Ishikawa (cell line): ENCODE data around the gene OBSCN.

Experiments
- CEBPB ChIP-seq: IDR thresholded peaks from 2 replicates; pipeline ENCODE4 v1.6.1; 2012
- CREB1 ChIP-seq: IDR thresholded peaks from 2 replicates; pipeline ENCODE4 v1.6.1; 2012; ENCODE audit warnings: low read depth
- EGR1 ChIP-seq: IDR thresholded peaks from 2 replicates; pipeline ENCODE4 v1.6.1; 2012
- EP300 ChIP-seq: IDR thresholded peaks from 2 replicates; pipeline ENCODE4 v1.6.1; 2012; ENCODE audit warnings: borderline replicate concordance
- FOXM1 ChIP-seq: IDR thresholded peaks from 2 replicates; pipeline ENCODE4 v1.6.1; 2012; ENCODE audit warnings: low read depth, borderline replicate concordance
- NFIC ChIP-seq: IDR thresholded peaks from 2 replicates; pipeline ENCODE4 v1.6.1; 2012
- RAD21 ChIP-seq: IDR thresholded peaks from 2 replicates; pipeline ENCODE4 v1.6.1; 2012; ENCODE audit warnings: low read depth
- REST ChIP-seq: IDR thresholded peaks from 2 replicates; pipeline ENCODE4 v1.6.1; 2012; ENCODE audit warnings: low read depth, mild to moderate bottlenecking
- TAF1 ChIP-seq: IDR thresholded peaks from 2 replicates; pipeline ENCODE4 v1.6.1; 2012; ENCODE audit warnings: low read depth, mild to moderate bottlenecking
- TCF12 ChIP-seq: IDR thresholded peaks from 2 replicates; pipeline ENCODE4 v1.6.1; 2012; ENCODE audit warnings: low read depth
- TEAD4 ChIP-seq: IDR thresholded peaks from 2 replicates; pipeline ENCODE4 v1.6.1; 2012
- YY1 ChIP-seq: IDR thresholded peaks from 2 replicates; pipeline ENCODE4 v1.6.1; 2012; ENCODE audit warnings: low read depth
- ZBTB7A ChIP-seq: IDR thresholded peaks from 2 replicates; pipeline ENCODE4 v1.6.1; 2012; ENCODE audit warnings: low read depth
- TF ChIP-seq, protein P1 (sequence below): IDR thresholded peaks from 2 replicates; pipeline ENCODE4 v1.6.1; 2012
- TF ChIP-seq, protein P2 (sequence below): IDR thresholded peaks from 2 replicates; pipeline ENCODE4 v1.6.1; 2012

OBSCN gene

DNA sequence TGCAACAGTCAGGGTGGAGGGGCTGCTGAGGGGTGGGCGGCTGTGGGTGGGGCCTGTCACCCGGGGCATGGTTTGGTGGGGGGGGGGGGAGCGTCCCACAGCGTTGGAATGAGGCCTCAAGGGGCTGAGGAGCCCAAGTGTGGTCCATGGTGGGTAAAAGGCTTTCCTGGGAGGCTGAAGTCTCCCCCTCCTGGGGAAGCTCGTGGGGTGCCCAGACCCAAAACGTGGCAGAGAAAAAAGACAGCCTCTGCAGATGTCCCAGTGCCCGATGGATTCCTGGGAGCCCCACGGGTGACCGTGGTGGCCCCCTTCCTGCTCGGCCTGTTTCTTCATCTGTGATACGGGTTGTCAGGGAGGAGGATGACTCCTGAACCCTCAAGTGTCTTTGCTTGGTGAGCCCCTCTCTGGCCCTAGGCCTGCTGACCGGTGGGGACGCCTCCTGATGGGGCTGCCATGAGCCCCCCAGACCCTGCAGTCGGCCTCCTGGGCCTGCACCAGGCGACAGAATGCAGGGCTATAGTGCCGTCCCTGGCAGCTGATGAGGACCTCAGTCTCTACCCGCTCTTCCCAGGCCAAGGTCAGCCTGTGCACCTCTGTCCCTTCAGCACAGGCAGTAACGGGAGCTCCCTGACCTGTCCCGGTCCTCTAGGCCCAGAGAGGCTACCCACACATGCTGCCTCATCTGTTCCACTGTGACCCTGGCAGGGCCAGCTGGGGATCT is 1.1 kb downstream of the OBSCN start:
- no peak for TF ChIP-seq ZBTB7A

DNA sequence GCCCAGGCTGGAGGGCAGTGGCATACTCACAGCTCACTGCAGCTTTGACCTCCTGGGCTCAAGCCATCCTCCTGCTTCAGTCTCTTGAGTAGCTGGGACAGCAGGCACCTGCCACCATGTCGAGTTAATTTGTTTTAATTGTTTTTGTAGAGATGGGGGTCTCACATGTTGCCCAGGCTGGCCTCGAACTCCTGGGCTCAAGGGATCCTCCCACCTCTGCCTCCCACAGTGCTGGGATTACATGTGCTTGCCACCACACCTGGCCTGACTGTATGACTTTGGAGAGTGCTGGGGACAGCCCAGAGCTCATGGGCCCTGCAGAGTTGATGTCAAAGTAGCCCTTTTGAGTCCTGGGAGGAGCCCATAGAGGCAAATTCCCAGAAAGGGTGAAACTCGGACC is 1.8 kb downstream of the OBSCN start:
- TF ChIP-seq FOXM1 (no peak), EP300 (no peak), TEAD4 (no peak)
- TF ChIP-seq, protein P1, sequence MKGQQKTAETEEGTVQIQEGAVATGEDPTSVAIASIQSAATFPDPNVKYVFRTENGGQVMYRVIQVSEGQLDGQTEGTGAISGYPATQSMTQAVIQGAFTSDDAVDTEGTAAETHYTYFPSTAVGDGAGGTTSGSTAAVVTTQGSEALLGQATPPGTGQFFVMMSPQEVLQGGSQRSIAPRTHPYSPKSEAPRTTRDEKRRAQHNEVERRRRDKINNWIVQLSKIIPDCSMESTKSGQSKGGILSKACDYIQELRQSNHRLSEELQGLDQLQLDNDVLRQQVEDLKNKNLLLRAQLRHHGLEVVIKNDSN, result no peak

- TF ChIP-seq CREB1, result no peak
- TF ChIP-seq, protein P1, result no peak
- no peak for TF ChIP-seq NFIC
- peak; percentile 65 for TF ChIP-seq TCF12
- peak; percentile 61; the same call in 1 of the 2 replicates for TF ChIP-seq EP300
- 0 out of 2 replicates have a peak, but pooled peaks have one; percentile 60 for TF ChIP-seq ZBTB7A
Observed at GRCh38 chr1:228210076-228210651, 2.3 kb downstream of the OBSCN start.

DNA sequence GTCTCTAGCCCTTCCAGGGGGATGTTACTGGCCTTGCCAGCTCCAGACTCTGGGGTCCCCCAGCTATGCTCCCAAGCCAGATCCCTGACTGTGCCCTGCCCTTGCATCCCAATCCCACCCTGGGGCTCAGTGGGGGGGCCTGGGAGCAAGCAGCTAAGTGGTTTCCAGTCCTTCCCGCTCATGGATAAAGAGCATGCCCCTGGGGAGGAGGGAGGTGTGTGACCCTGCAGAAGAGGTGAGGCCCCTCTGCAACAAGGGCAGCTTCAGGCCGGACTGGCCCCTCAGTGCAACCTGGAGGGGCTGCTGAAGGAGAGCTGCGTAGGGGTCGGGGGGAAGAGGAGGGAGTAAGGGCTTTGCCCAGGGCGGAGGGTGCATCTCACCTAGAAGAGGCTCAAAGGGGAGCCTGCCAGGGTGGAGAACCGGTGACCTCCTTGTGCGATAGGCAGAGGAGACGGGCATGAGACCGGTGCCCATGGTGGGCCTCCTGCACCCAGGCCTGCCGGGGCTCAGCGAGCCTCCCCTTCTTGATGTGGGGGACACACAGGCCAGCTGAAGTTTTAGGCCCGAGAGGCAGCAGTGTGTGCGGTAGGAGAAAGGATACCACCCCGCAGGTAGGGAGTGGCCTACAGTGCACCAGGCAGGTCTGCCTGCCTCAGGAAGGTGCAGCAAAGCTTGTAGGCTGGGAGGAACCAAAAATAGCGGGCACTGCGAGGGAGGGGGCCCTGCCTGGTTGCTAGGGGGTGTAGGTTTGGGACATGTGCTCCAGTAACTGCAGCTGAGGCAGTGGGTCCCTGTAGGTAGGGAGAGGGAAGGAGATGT is 3.1 kb downstream of the OBSCN start:
- TF ChIP-seq, protein P1, result no peak
- TF ChIP-seq FOXM1 (no peak), EGR1 (no peak), NFIC (no peak), CREB1 (no peak), TEAD4 (no peak), TAF1 (no peak), RAD21 (no peak), CEBPB (no peak), TCF12 (no peak), YY1 (no peak), ZBTB7A (no peak), EP300 (no peak), REST (no peak)
- TF ChIP-seq, protein P2, sequence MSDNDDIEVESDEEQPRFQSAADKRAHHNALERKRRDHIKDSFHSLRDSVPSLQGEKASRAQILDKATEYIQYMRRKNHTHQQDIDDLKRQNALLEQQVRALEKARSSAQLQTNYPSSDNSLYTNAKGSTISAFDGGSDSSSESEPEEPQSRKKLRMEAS, result no peak

- no peak for TF ChIP-seq TAF1
- TF ChIP-seq CEBPB, result no peak
- TF ChIP-seq, protein P1, result no peak
- TF ChIP-seq FOXM1, result no peak
- no peak for TF ChIP-seq REST
- TF ChIP-seq CREB1, result no peak
- no peak for TF ChIP-seq RAD21
Observed at GRCh38 chr1:228211531-228212414, 3.9 kb downstream of the OBSCN start.
